PC-3 (cell line): ENCODE data around the gene SCRT2. TPM values are rescaled to one million over a fixed set of nuclear protein-coding genes. Genes with fewer than 3 reads are reported as not detected.

Experiments used
- ATAC-seq: fragments of 200-7000 bp; cut with Tn5 transposase; 2 replicates; pipeline ENCODE4 v1.9.1; 2020; ENCODE audit warnings: mild to moderate bottlenecking, moderate library complexity
- BruUV-seq: library from RNA; stranded (reverse); fragments of 400-500 nt; replicated peaks from 2 replicates; lab custom pipeline; 2021; lab: Mats Ljungman, UMichigan
- CTCF ChIA-PET: fragments of 300-600 bp; sonication (Branson Sonifier 250); formaldehyde crosslinking; loops from one replicate; lab custom pipeline; 2022; ENCODE audit warnings: antibody characterized with exemption; lab: Charles Lee
- POLR2A ChIA-PET: fragments of 300-600 bp; sonication (Branson Sonifier 250); formaldehyde crosslinking; loops from one replicate; lab custom pipeline; 2022; ENCODE audit warnings: antibody characterized with exemption; ENCODE audit not compliant: unreplicated experiment; lab: Charles Lee
- DNase-seq: peaks from one replicate; pipeline ENCODE4 v3.0.0-alpha.2; 2015
- H2AFZ ChIP-seq: fragments of 300-600 bp; sonication (generic); 2 replicates; pipeline ENCODE4 v1.6.0; 2016; ENCODE audit warnings: antibody characterized with exemption, low read length
- H3F3A ChIP-seq: fragments of 300-600 bp; sonication (generic); one replicate; pipeline ENCODE4 v1.6.0; 2017; ENCODE audit warnings: antibody characterized with exemption, low read length, control low read depth, mild to moderate bottlenecking; ENCODE audit not compliant: unreplicated experiment
- H3K27ac ChIP-seq: fragments of 300-600 bp; sonication (generic); 2 replicates; pipeline ENCODE4 v1.5.1; 2016; ENCODE audit warnings: mild to moderate bottlenecking, low read length
- H3K27me3 ChIP-seq: fragments of 300-600 bp; sonication (generic); 2 replicates; pipeline ENCODE4 v1.6.1; 2016; ENCODE audit warnings: low read length, mixed read lengths
- H3K36me3 ChIP-seq: fragments of 300-600 bp; sonication (generic); 2 replicates; pipeline ENCODE4 v1.6.1; 2016; ENCODE audit warnings: low read depth, mixed run types, low read length, mixed read lengths
- H3K4me1 ChIP-seq: fragments of 300-600 bp; sonication (generic); 2 replicates; pipeline ENCODE4 v1.5.1; 2016; ENCODE audit warnings: low read length; ENCODE audit not compliant: insufficient read depth
- H3K4me2 ChIP-seq: fragments of 300-600 bp; sonication (generic); 2 replicates; pipeline ENCODE4 v1.6.0; 2016; ENCODE audit warnings: low read length
- H3K4me3 ChIP-seq: fragments of 300-600 bp; sonication (generic); 2 replicates; pipeline ENCODE4 v1.5.1; 2016; ENCODE audit warnings: mild to moderate bottlenecking, low read length, mixed read lengths
- H3K79me2 ChIP-seq: fragments of 300-600 bp; sonication (generic); 2 replicates; pipeline ENCODE4 v1.6.1; 2017; ENCODE audit warnings: low read length, mixed read lengths
- H3K9ac ChIP-seq: fragments of 300-600 bp; sonication (generic); 2 replicates; pipeline ENCODE4 v1.6.0; 2016; ENCODE audit warnings: mild to moderate bottlenecking, low read length
- H3K9me2 ChIP-seq: fragments of 300-600 bp; sonication (generic); replicated peaks from 2 replicates; pipeline ENCODE4 v1.6.1; 2016; ENCODE audit warnings: mixed run types, low read length, mixed read lengths
- H3K9me3 ChIP-seq: fragments of 300-600 bp; sonication (generic); 2 replicates; pipeline ENCODE4 v1.6.1; 2016; ENCODE audit warnings: low read length, mixed read lengths
- H4K20me1 ChIP-seq: fragments of 300-600 bp; sonication (generic); 2 replicates; pipeline ENCODE4 v1.6.1; 2016; ENCODE audit warnings: low read length, mixed read lengths
- EZH2 ChIP-seq: fragments of 300-600 bp; sonication (generic); IDR thresholded peaks from one replicate; pipeline ENCODE4 v1.6.1; 2017; ENCODE audit warnings: antibody characterized with exemption, mild to moderate bottlenecking, low read length; ENCODE audit not compliant: unreplicated experiment
- EZH2phosphoT487 ChIP-seq: fragments of 300-600 bp; sonication (generic); IDR thresholded peaks from 2 replicates; pipeline ENCODE4 v1.6.1; 2018; ENCODE audit warnings: mild to moderate bottlenecking, antibody characterized with exemption, low read length, borderline replicate concordance
- intact Hi-C: fragments of 100-400 bp; cut with micrococcal nuclease; formaldehyde crosslinking; loops from 2 replicates; pipeline ENCODE4 v1.9.0; 2023
- total RNA-seq: library from RNA; depleted of rRNA; stranded (reverse); fragments of >200 nt; gene quantifications from 2 replicates; pipeline ENCODE4 v1.2.3, GENCODE V29; 2014
- TF ChIP-seq, protein P1 (sequence below): fragments of 300-600 bp; sonication (generic); conservative IDR thresholded peaks from 2 replicates; pipeline ENCODE4 v1.5.1; 2017; ENCODE audit warnings: antibody characterized with exemption, low read depth, mild to moderate bottlenecking, low read length

The SCRT2 gene
- total RNA-seq, 1 experiment from 2014 or later = not detected

DNA sequence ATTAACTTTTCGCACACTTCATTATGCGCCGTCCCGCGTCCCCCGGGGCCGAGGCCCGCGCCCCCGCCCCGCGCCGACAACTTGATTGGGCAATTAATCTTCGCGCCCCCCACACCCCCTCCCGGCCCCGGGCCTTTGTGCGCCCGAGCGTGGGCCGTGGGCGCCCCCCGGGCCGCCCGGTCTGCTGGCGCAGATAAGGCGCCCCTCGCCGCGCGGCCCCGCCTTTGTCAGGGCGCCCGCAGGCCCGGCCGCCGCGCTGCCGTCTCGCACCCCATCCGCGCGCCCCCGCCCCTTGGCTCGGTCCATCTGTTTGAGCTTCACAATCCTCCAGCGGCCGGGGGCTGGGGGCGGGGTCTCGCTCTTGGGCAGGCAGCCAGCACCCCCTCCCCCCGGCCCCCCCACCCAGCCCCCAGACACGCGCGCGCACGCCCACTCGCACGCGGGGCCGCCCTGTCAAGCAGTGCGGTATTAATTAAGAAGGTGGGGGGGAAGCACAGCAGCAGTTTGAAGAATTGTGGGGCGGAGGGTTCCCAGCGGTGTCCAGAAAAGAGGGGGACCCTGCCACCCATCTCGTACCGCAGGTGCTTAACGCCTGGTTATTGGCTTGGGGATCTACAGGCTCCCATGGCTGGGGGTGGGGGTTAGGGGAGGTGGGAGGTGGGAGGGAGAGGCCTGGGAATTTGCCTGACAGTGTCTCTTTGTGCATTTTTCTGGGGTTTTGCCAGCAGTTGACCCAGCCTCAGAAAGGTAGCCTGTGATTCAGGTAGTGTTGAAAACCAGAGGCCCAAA, 34.6 kb upstream of the SCRT2 start:
- TF ChIP-seq EZH2 (no peak), EZH2phosphoT487 (no peak)
- TF ChIP-seq, protein P1, sequence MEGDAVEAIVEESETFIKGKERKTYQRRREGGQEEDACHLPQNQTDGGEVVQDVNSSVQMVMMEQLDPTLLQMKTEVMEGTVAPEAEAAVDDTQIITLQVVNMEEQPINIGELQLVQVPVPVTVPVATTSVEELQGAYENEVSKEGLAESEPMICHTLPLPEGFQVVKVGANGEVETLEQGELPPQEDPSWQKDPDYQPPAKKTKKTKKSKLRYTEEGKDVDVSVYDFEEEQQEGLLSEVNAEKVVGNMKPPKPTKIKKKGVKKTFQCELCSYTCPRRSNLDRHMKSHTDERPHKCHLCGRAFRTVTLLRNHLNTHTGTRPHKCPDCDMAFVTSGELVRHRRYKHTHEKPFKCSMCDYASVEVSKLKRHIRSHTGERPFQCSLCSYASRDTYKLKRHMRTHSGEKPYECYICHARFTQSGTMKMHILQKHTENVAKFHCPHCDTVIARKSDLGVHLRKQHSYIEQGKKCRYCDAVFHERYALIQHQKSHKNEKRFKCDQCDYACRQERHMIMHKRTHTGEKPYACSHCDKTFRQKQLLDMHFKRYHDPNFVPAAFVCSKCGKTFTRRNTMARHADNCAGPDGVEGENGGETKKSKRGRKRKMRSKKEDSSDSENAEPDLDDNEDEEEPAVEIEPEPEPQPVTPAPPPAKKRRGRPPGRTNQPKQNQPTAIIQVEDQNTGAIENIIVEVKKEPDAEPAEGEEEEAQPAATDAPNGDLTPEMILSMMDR = no peak
- peaks cover 60% of the 10 kb centered on the region for H3K27me3 ChIP-seq
- no peak overlapping the region for H3K4me2 ChIP-seq
- no peaks in the 10 kb centered on the region for H3K36me3 ChIP-seq
- H2AFZ ChIP-seq = no peak overlapping the region
- ATAC-seq = no peak
- ChIA-PET POLR2A (no interaction called here), CTCF (no interaction called here)
- no peaks in the 10 kb centered on the region for H3K4me1 ChIP-seq
- H3K9me2 ChIP-seq = no peaks in the 10 kb centered on the region
- 0 out of 2 replicates have a peak, but pooled peaks cover 14% of the 10 kb centered on the region for H3K9me3 ChIP-seq
- H3K9ac ChIP-seq = no peak overlapping the region
- H4K20me1 ChIP-seq = no peaks in the 10 kb centered on the region; the same call in 1 of the 2 replicates
- no TSS peak for BruUV-seq
- DNase-seq = no peak
- intact Hi-C loops = no loop called here
- no peaks in the 10 kb centered on the region for H3K79me2 ChIP-seq
- H3K4me3 ChIP-seq = no peak overlapping the region
- H3K27ac ChIP-seq = no peak overlapping the region
- no peaks in the 10 kb centered on the region for H3F3A ChIP-seq

DNA sequence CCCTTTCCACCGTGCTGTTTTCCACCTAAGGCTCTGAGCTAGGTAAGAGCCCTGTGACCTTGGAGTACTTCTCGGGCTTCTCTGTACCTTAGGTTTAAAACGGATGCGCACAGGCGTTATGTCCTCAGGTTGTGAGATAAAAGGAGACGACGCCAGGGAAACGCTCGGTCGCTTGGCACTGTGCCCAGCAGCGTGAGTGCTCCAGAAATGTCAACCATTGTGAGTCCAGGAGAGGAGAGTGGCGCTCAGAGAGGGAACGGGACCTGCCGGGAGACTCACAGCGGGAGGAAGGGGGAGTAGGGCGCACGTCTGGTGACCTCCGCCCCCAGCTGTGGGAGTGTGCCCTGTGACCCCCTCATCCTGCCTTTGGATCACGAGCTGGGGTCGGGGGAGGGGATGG, 33.8 kb upstream of the SCRT2 start:
- Histone ChIP-seq H4K20me1 (no peaks in the 10 kb centered on the region; the same call in 1 of the 2 replicates), H3K27ac (no peak overlapping the region), H3K9ac (no peak overlapping the region), H3K79me2 (no peaks in the 10 kb centered on the region), H3K4me2 (no peak overlapping the region), H3K4me3 (no peak overlapping the region), H3K27me3 (peaks cover 57% of the 10 kb centered on the region), H2AFZ (no peak overlapping the region), H3F3A (no peaks in the 10 kb centered on the region), H3K4me1 (no peaks in the 10 kb centered on the region), H3K9me2 (no peaks in the 10 kb centered on the region), H3K36me3 (no peaks in the 10 kb centered on the region), H3K9me3 (0 out of 2 replicates have a peak, but pooled peaks cover 8% of the 10 kb centered on the region)
- BruUV-seq = no TSS peak
- intact Hi-C loops = no loop called here
- DNase-seq = peak; percentile 16
- ATAC-seq = no peak
- POLR2A ChIA-PET = no interaction called here
- TF ChIP-seq EZH2phosphoT487 (no peak), EZH2 (peak; percentile 18)
- TF ChIP-seq, protein P1 = no peak
- CTCF ChIA-PET = no interaction called here

DNA sequence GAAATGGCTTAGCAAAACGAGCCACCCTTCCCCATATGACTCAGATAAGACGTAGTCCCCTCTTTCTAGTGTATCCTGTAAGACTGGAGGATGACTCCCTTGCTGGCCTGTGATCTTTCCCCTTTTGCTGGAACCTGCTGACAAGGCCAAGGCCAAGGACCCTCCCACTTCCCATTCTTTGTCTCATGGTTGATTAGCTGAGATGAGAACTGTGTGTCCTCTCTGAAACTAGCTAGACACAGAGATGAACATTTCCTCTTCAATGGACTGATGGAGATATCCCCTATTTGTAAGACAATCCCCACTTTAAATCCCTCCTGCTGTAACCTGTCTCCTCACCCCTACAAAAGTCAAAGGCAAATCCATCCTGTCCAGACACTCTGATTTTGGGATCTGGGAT, 33.4 kb upstream of the SCRT2 start:
- Histone ChIP-seq H3K27me3 (peaks cover 57% of the 10 kb centered on the region), H3K79me2 (no peaks in the 10 kb centered on the region), H3K9me3 (0 out of 2 replicates have a peak, but pooled peaks cover 4% of the 10 kb centered on the region), H3K4me2 (no peak overlapping the region), H3K27ac (no peak overlapping the region), H3K9ac (no peak overlapping the region), H3K9me2 (no peaks in the 10 kb centered on the region), H3K36me3 (no peaks in the 10 kb centered on the region), H3K4me3 (no peak overlapping the region), H2AFZ (no peak overlapping the region), H3K4me1 (no peaks in the 10 kb centered on the region), H3F3A (no peaks in the 10 kb centered on the region), H4K20me1 (no peaks in the 10 kb centered on the region; the same call in 1 of the 2 replicates)
- intact Hi-C loops = no loop called here
- ChIA-PET POLR2A (no interaction called here), CTCF (no interaction called here)
- no peak for ATAC-seq
- TF ChIP-seq EZH2phosphoT487 = no peak
- TF ChIP-seq EZH2 = no peak
- TF ChIP-seq, protein P1 = no peak
- no peak for DNase-seq
- BruUV-seq = no TSS peak
